BJ (cell line): ENCODE measurements around the gene MMEL1. TPM values are rescaled to one million over a fixed set of nuclear protein-coding genes. Genes with fewer than 3 reads are reported as not detected.

Experiments
- CTCF ChIA-PET: fragments of 350-600 bp; formaldehyde crosslinking; extraction: SDS; loops from one replicate; lab custom pipeline; 2021; ENCODE audit warnings: antibody characterized with exemption, inconsistent platforms; lab: Yijun Ruan, JAX
- POLR2A ChIA-PET: fragments of 300-600 bp; sonication (Branson Sonifier 250); formaldehyde crosslinking; extraction: SDS; loops from one replicate; lab custom pipeline; 2021; ENCODE audit warnings: antibody characterized with exemption; lab: Charles Lee
- DNase-seq: peaks from one replicate; pipeline ENCODE4 v3.0.0-alpha.2; 2011; ENCODE audit warnings: low read depth
- H3K27me3 ChIP-seq: 2 replicates; pipeline ENCODE4 v1.6.0; 2011; ENCODE audit warnings: low read length; ENCODE audit not compliant: control insufficient read depth, insufficient read depth
- H3K36me3 ChIP-seq: 2 replicates; pipeline ENCODE4 v1.5.1; 2011; ENCODE audit warnings: low read length; ENCODE audit not compliant: control insufficient read depth, insufficient read depth
- H3K4me3 ChIP-seq: 2 replicates; pipeline ENCODE4 v1.5.1; 2011; ENCODE audit warnings: low read depth, mild to moderate bottlenecking, control low read depth, low read length
- CTCF ChIP-seq: IDR thresholded peaks from 2 replicates; pipeline ENCODE4 v1.5.1; 2011; ENCODE audit warnings: low read depth, mild to moderate bottlenecking, control low read depth, inconsistent platforms, low read length, moderate library complexity; ENCODE audit not compliant: insufficient read depth
- polyA plus RNA-seq: library from polyadenylated mRNA; depleted of rRNA; stranded (reverse); fragments of >200 nt; gene quantifications from 2 replicates; pipeline ENCODE4 v1.2.3, GENCODE V29; 2011; rRNA removed

MMEL1 gene
- polyA plus RNA-seq, 1 experiment = 0.17 TPM

GRCh38 chr1:2543543-2544092, 89.2 kb downstream of the MMEL1 start:
- ChIA-PET CTCF (interaction anchor here (1.4 to 2.2 kb wide), 3 partner anchors 17 to 349 kb away, joined by 4 to 5 read pairs (median 4); partner anchors contain the start of gene FAAP20), POLR2A (no interaction called here)
- DNase-seq = no peak

GRCh38 chr1:2542246-2542915, 90.4 kb downstream of the MMEL1 start:
- ChIA-PET POLR2A (no interaction called here), CTCF (interaction anchor here (2.2 kb wide), 1 partner anchor 19 kb away, joined by 4 read pairs; no protein-coding TSS in a partner anchor)

More at GRCh38 chr1:2543543-2544092, 89.2 kb downstream of the MMEL1 start:
- Histone ChIP-seq H3K4me3 (no peak overlapping the region), H3K36me3 (no peaks in the 10 kb centered on the region), H3K27me3 (no peaks in the 10 kb centered on the region; the same call in 1 of the 2 replicates)
- 0 out of 2 replicates have a peak, but pooled peaks have one; percentile 13 for TF ChIP-seq CTCF

DNA sequence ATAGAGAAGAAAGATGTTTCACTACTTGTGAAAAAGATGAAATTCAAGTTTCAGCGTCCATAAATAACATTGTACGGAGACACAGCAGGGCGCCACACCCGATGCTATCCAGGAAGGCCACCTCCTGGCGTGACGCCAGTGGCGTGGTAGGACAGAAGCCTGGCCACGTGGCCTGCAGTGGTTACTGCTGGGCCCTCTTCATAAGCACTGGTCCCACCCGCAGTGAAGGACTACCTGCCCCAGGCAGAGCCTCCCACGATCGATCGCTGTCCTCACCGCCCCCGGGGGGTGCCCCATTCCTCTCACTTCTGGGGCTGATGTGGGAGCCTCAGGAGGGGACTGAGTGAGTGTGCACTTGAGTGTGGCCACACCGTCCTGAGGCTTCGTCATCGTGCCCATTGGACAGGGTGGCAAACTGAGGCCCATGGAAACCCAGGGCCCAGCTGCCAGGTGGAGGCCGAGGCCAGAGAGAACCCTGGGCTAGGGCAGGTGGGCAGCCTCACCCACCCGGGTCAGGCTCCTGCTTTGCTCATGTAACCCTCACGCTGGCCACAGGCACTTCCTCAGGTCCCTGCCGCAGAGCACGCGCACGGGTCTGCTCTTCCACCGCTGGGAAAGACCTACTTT, 91.1 kb downstream of the MMEL1 start:
- CTCF ChIA-PET = interaction anchor here (2.2 kb wide), 1 partner anchor 19 kb away, joined by 4 read pairs; no protein-coding TSS in a partner anchor
- H3K4me3 ChIP-seq = no peak overlapping the region
- no peak for TF ChIP-seq CTCF
- POLR2A ChIA-PET = no interaction called here
- DNase-seq = no peak
- H3K27me3 ChIP-seq = no peaks in the 10 kb centered on the region; the same call in 1 of the 2 replicates
- H3K36me3 ChIP-seq = no peaks in the 10 kb centered on the region

More at GRCh38 chr1:2542246-2542915, 90.4 kb downstream of the MMEL1 start:
- H3K27me3 ChIP-seq = no peaks in the 10 kb centered on the region; the same call in 1 of the 2 replicates
- H3K4me3 ChIP-seq = no peak overlapping the region
- TF ChIP-seq CTCF = no peak
- DNase-seq = no peak
- no peaks in the 10 kb centered on the region for H3K36me3 ChIP-seq

- Histone ChIP-seq H3K27me3 (no peaks in the 10 kb centered on the region; the same call in 1 of the 2 replicates), H3K4me3 (no peak overlapping the region), H3K36me3 (no peaks in the 10 kb centered on the region)
- DNase-seq = no peak
- TF ChIP-seq CTCF = no peak
- ChIA-PET CTCF (interaction anchor here (1.1 kb wide), 1 partner anchor 896 kb away, joined by 4 read pairs; no protein-coding TSS in a partner anchor), POLR2A (interaction anchor here (0.7 kb wide), 1 partner anchor 15 kb away, joined by 5 read pairs; the partner anchor contains the start of gene PANK4)
Measured at GRCh38 chr1:2540816-2541492, 91.9 kb downstream of the MMEL1 start.

Other genes starting within 250 kb of the MMEL1 start
- gene MORN1, start 241.5 kb downstream of the MMEL1 start, polyA plus RNA-seq = 3.7 and 4.3 TPM in 2 replicates
- gene RER1, start 241.2 kb downstream of the MMEL1 start, polyA plus RNA-seq = 255 and 354 TPM in 2 replicates
- gene PEX10, start 220.5 kb downstream of the MMEL1 start, polyA plus RNA-seq = 17.4 and 23.6 TPM in 2 replicates
- gene PLCH2, start 156.7 kb downstream of the MMEL1 start, polyA plus RNA-seq = 0.06 TPM in 2 replicates
- gene PANK4, start 106.4 kb downstream of the MMEL1 start, polyA plus RNA-seq = 13.3 and 17.1 TPM in 2 replicates
- not detected in 2 replicates for gene HES5, start 102.8 kb downstream of the MMEL1 start, polyA plus RNA-seq
- gene TNFRSF14, start 76.6 kb downstream of the MMEL1 start, polyA plus RNA-seq = 11.8 and 19.3 TPM in 2 replicates
- gene PRXL2B, start 46.2 kb downstream of the MMEL1 start, polyA plus RNA-seq = 9.8 and 16.1 TPM in 2 replicates
- gene TTC34, start 168.7 kb upstream of the MMEL1 start, polyA plus RNA-seq = 0.09 and 0.11 TPM in 2 replicates